ENCODE data around the gene SLC25A5. TPM values are rescaled to one million over a fixed set of nuclear protein-coding genes. Genes with fewer than 3 reads are reported as not detected.

Gene SLC25A5
- 1,000 to 10,000 TPM in 1 of 4 donors, 100 to 1,000 TPM in 3; 366 to 1,287 (median 800) TPM for total RNA-seq

GRCh38 chrX:119467842-119468550, at the start of gene SLC25A5:
SLC25A5 (plus strand) TSS chrX:119468444; CDS start chrX:119468516, 72 bp downstream.
- Histone ChIP-seq H3K36me3 (peaks cover 0 to 20% (median 0%) of the 10 kb centered on the region in 3 donors), H3K9me3 (no peaks in the 10 kb centered on the region), H3K27ac (peak within 1 kb of the TSS; percentile 92 to 100 (median 96)), H3K4me3 (peak within 1 kb of the TSS; percentile 60 to 94 (median 74)), H3K4me1 (no peaks in the 10 kb centered on the region), H3K27me3 (no peaks in the 10 kb centered on the region)
- no peak for TF ChIP-seq CTCF (IDR thresholded peaks at IDR 0.05)
- peak; percentile 95 to 96 for TF ChIP-seq POLR2A (IDR thresholded peaks at IDR 0.05)
- peak; percentile 80 to 92 (median 90) for DNase-seq

- peak in 1 of 3 donors; percentile 59 for DNase-seq
- Histone ChIP-seq H3K27me3 (no peaks in the 10 kb centered on the region), H3K36me3 (no peaks in the 10 kb centered on the region), H3K9me3 (no peaks in the 10 kb centered on the region), H3K27ac (peak overlapping the region in 1 of 4 donors; percentile 39), H3K4me1 (no peaks in the 10 kb centered on the region), H3K4me3 (no peak overlapping the region)
- TF ChIP-seq POLR2A (IDR thresholded peaks at IDR 0.05) (no peak), CTCF (IDR thresholded peaks at IDR 0.05) (no peak)
Measured at GRCh38 chrX:119419146-119419545, 49.1 kb upstream of the SLC25A5 start.

- H3K27me3 ChIP-seq, result no peaks in the 10 kb centered on the region
- H3K27ac ChIP-seq, result no peak overlapping the region
- no peak for TF ChIP-seq POLR2A (IDR thresholded peaks at IDR 0.05)
- TF ChIP-seq CTCF (IDR thresholded peaks at IDR 0.05), result no peak
- DNase-seq, result no peak
- H3K36me3 ChIP-seq, result no peaks in the 10 kb centered on the region
- H3K9me3 ChIP-seq, result no peaks in the 10 kb centered on the region
- no peaks in the 10 kb centered on the region for H3K4me1 ChIP-seq
- H3K4me3 ChIP-seq, result no peak overlapping the region
Measured at GRCh38 chrX:119419898-119420297, 48.3 kb upstream of the SLC25A5 start.

GRCh38 chrX:119421016-119421705, 47.1 kb upstream of the SLC25A5 start:
- no peak overlapping the region for H3K4me3 ChIP-seq
- no peaks in the 10 kb centered on the region for H3K4me1 ChIP-seq
- H3K36me3 ChIP-seq, result no peaks in the 10 kb centered on the region
- H3K27me3 ChIP-seq, result no peaks in the 10 kb centered on the region
- H3K27ac ChIP-seq, result no peak overlapping the region
- H3K9me3 ChIP-seq, result no peaks in the 10 kb centered on the region
- DNase-seq, result no peak
- no peak for TF ChIP-seq CTCF (IDR thresholded peaks at IDR 0.05)
- TF ChIP-seq POLR2A (IDR thresholded peaks at IDR 0.05), result no peak

- H3K36me3 ChIP-seq, result no peaks in the 10 kb centered on the region
- DNase-seq, result no peak
- TF ChIP-seq CTCF (IDR thresholded peaks at IDR 0.05) (no peak), POLR2A (IDR thresholded peaks at IDR 0.05) (no peak)
Measured at GRCh38 chrX:119423631-119424030, 44.6 kb upstream of the SLC25A5 start.

More at GRCh38 chrX:119423631-119424030, 44.6 kb upstream of the SLC25A5 start:
- Histone ChIP-seq H3K27ac (no peak overlapping the region), H3K4me3 (no peak overlapping the region), H3K4me1 (no peaks in the 10 kb centered on the region), H3K27me3 (no peaks in the 10 kb centered on the region), H3K9me3 (no peaks in the 10 kb centered on the region)

Data from Peyer's patch (tissue), 4 donors.